CD4-positive, alpha-beta T cell treated with Interferon alpha-2 for 1 hour (primary cell): ENCODE data around the gene MYOG.

Source experiments
- DNase-seq, 2 donors: peaks; one replicate each; pipeline ENCODE4 v3.0.0-alpha.2; 2020 to 2022

MYOG gene

GRCh38 chr1:203090421-203091198 is 4.8 kb upstream of the MYOG start:
- DNase-seq = no peak

- DNase-seq = no peak
These were observed 3.8 kb upstream of the MYOG start for GRCh38 chr1:203089651-203090045.

GRCh38 chr1:203089001-203089650 is 3.3 kb upstream of the MYOG start:
- no peak for DNase-seq

GRCh38 chr1:203088441-203088840 is 2.6 kb upstream of the MYOG start:
- no peak for DNase-seq

DNA sequence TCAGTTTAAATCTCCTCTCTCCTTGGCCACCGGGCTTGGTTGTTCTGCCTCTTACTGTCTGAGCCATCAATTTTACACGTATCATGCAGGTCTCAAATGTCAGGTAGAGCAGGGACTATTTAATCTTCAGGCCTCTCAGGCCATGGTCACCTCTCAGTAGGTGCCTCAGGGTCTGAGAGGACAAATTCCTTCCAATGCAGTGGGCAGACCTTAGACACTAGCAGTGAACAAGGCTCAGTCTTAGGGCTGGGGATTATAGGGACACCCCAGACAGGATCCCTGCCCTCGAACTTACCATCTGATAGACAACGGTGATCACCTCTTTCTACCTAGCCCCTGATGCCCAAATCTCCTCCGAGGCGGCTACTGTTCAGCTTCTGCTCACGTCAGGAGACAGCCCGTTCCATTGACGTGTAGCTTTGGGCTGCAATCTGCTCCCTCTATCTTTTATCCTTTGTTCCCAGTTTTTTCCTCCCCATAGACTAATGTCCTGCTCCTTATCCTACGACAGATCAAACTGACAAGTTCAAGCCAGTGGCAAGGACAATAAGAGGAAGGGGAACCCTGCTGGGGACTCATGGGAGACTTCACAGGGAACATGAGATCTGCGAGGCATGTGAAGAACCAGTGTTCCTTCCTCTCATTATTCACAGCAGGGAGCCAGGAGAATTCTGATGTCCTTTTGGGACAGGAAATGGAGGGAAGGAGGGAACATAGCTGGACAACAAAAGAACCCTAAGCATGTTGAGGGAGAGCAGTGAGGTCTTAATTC is 1.4 kb upstream of the MYOG start:
- DNase-seq = no peak

DNA sequence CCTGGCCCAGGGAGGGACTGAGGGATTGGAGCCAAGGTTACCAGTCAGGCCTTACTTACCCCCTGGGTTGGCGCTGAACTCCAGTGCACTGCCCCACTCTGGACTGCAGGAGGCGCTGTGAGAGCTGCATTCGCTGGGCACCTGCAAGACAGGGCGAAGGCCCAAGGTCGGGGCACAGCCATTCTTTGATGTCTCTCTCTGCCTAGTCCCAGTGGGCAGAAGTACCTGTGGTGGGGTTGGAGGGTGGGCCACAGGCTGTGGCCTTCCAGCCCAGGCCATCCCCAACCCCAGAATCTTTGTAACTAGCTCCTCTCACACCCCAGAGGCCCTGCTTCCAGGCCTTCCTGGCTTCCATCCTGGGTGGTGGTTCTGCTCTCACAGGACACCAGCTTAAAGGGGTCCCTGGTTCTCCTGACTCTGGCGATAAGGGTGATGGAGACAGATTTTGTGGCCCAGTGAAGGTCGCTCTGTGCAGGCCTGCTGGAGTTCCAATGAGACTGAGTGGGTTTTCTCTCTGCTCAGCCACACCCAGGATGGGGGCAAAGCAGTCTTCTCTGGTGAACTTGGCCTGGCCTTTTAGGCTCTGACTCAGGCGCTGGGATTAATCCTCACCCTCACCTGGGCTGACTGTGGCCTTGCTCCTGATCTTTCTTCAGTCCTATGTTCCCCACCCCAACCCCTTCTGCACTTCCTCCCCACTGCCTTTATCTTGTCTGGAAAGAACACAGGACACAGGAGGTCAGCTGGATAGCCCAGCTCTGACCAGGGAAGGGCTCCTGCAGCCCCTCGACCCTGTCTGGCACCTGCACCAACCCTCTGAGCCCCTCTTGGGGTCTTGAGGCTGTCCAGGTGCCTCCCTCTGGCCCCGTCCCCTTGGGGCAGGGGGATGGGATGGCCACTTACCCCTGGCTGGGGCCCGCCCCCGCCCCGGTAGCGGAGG is 954 bp downstream of the MYOG start:
- no peak for DNase-seq

GRCh38 chr1:203083463-203083921 is 2.3 kb downstream of the MYOG start:
- DNase-seq = no peak

DNA sequence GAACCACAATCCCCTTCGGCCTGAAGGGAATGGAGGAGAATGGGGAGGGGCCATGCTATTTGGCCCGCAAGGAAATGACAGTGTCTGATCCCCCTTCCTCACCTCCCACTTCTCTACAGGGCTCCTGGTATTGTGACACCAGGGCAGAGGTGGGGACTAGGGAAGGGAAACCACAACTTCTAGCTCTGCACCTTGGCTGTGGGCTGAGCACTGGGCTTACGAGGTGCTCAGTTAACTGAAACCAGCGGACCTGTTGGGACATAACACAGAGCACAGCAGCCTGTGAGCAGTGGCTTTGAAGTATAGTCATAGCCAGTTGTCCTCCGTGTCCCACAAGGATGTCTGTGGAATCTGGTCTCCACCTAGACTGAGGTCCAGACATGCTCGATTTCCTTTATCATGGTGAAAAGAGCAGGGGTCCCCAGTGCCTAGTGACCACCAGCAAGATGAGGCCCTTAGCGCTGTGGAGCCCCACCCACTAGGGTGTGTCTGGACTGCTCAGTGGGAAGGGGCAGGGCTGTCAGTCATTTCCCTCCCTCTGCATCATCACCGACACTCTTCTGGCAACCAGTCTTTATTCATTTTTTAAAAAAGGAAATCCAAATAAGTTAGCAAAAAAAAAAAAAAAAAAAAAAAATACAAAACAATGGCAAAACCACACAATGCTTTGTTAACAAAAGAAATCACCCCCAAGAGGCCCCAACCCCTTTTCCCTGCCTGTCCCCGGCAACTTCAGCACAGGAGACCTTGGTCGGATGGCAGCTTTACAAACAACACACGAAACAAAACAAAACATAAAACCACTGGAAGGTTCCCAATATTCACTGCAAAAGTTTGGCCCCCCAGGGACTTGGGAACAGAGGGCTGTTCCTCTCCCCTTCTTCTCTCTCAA is 3.0 kb downstream of the MYOG start:
- DNase-seq = peak in 1 of 2 donors; percentile 6

DNA sequence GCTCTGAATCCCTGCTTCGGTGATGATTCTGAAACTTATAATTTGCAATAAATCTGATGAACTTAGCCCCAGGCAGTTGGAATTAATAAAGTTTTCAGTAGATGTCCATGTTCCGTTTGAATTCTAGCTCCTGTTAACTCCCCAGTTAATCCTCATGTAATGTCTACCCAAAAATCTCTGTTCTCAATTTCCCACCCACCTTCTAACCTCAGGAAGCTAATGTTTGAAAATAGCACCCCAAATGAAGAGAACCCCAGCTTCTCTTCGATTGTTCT is 3.6 kb downstream of the MYOG start:
- DNase-seq = no peak

- no peak for DNase-seq
These were observed 4.2 kb downstream of the MYOG start for GRCh38 chr1:203081465-203082230.

- DNase-seq = no peak
These were observed 5.4 kb downstream of the MYOG start for GRCh38 chr1:203080456-203080855.

GRCh38 chr1:203078478-203078877 is 7.3 kb downstream of the MYOG start:
- DNase-seq = no peak

DNA sequence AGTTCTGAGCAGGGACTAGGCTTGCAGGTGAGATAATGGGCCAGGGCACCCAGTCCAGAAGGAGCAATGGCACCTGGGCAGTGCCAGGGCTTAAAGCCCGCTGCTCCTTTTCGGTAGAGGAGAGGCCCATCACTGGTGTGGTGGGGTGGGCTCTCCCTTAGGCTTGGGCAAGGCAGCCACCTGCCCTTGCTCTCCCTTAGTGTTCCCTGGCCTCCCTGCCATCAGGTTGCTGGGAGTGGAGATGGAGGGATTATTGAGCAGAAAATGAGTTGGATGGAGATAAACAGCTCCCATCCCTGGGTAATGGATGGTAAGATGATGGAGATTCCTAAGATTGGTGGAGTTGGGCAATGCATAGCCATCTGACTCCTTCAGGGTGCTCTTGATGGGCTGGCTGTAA is 7.9 kb downstream of the MYOG start:
- DNase-seq = no peak

DNA sequence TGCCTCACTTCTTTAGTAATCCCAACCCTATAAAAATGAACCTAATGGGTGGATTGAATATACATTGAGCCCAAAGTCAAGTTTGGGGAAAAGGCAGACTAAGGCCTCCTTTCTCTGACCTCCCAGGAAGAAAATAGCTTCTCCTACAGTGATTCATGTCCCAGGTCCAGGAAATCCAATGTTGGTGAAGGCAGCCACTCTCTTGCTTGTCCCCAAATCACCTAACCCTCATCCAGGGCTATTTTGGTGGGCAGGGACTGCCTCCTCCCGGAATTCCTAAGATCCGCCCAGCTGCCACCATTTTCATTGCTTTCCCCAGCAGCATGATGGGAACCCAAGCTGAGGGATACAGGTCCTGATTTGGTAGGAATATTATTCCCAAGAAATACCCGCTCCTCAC is 8.4 kb downstream of the MYOG start:
- DNase-seq = no peak

- peak in 1 of 2 donors; percentile 7 for DNase-seq
These were observed 9.7 kb downstream of the MYOG start for GRCh38 chr1:203076031-203076511.

- no peak for DNase-seq
These were observed 10.4 kb downstream of the MYOG start for GRCh38 chr1:203075236-203076030.

DNA sequence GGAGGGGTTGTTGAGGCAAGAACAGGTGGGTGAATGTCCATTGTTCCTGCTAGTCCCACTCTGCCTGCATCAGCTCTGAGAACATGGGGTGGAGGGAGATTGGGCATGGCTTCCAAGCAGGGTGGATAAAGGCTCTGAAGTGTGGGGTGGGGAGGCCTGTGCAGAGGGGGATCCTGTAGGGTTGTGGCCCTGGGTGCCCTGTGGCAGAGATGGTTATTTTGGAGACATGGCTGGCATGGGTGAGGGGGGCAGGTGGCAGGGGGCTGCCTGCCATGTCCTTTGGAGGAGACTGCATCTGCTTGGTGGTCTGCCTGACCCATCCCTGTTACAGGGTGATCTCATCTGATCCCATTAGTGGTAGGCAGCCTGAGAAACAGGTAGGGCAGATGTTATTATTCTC is 11.2 kb downstream of the MYOG start:
- no peak for DNase-seq

DNA sequence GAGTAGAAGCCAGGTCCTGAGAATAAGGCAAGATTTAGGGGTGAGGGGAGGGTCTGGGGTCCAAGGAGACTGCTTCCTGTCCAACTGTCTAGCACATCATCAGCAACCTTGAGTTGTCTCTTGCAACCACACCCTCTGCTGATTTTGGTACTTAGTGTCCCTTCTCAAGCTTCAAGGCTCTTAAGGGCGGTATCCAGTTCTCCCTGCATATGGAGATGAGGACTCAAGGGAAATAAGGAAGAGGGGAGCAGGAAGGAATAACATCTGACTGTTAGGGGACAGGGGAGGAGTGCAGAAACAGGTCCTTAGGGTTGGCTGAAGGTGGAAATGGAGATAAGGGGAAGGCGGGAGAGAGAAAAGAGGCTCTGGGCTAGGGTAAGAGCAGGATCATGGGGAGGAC is 12.3 kb downstream of the MYOG start:
- DNase-seq = no peak

DNA sequence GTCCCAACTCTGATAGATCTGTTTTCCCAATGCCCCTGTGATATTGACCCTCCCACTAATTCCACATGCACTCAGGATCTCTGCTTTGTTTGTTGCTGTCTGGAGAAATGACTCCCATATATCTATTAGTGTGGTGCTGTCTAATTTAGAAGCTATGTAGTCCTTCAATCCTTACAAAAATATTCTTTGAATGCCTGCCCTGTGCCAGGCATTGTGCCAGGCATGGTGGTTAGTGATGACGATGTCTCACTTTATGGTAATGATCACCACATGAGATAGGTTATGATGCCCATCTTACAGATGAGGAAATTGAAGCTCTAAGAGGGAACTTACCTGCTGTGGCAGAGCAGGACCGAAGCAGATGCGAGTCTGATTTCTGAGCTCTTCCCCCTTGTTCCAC is 12.9 kb downstream of the MYOG start:
- no peak for DNase-seq

GRCh38 chr1:203072002-203072602 is 13.7 kb downstream of the MYOG start:
- no peak for DNase-seq
